Adrenal gland (tissue), 5 donors: ENCODE data around the gene SLC35A2.

Experiments used
- CTCF ChIP-seq, 6 experiments: fragments of 450-650 bp in 4 of 6; fragments of 200-600 bp in 2 of 6; sonication (generic) in 1 of 6; IDR thresholded peaks; 1 replicate in 5 of 6; 2 replicates in 1 of 6; pipeline versions ENCODE4 v1.5.1 to v1.8.0; 2016 to 2021; ENCODE audit warnings: antibody characterized with exemption in 6 of 6, mild to moderate bottlenecking in 2 of 6, moderate library complexity in 1 of 6
- POLR2A ChIP-seq, 2 donors: fragments of 450-650 bp; IDR thresholded peaks; one replicate each; pipeline ENCODE4 v1.6.1; 2017; ENCODE audit warnings: antibody characterized with exemption in 2 of 2, mild to moderate bottlenecking in 2 of 2, moderate library complexity in 1 of 2
- donor health status: DM: no; HTN: no; CAD: no.

- TF ChIP-seq CTCF (IDR thresholded peaks at IDR 0.05), result no peak
- no peak for TF ChIP-seq POLR2A (IDR thresholded peaks at IDR 0.05)
Observed at GRCh38 chrX:48902776-48903175, 8.7 kb downstream of the SLC35A2 start.
